Erythroblast (primary cell): ENCODE data around the gene ANAPC2.
A peak's percentile ranks its signal among the peaks of the same experiment; 100 is the strongest.

Source experiments
- DNase-seq, 2 experiments: peaks; one replicate each; lab custom pipeline; 2025; lab: John Stamatoyannopoulos, UW
- GATA1 ChIP-seq: IDR thresholded peaks from 2 replicates; pipeline ENCODE4 v1.6.1; 2011; ENCODE audit warnings: low read depth, mild to moderate bottlenecking, control low read depth, low read length, moderate library complexity
- POLR2A ChIP-seq: IDR thresholded peaks from 2 replicates; pipeline ENCODE4 v1.6.1; 2011; ENCODE audit warnings: mild to moderate bottlenecking, low read length

The ANAPC2 gene

DNA sequence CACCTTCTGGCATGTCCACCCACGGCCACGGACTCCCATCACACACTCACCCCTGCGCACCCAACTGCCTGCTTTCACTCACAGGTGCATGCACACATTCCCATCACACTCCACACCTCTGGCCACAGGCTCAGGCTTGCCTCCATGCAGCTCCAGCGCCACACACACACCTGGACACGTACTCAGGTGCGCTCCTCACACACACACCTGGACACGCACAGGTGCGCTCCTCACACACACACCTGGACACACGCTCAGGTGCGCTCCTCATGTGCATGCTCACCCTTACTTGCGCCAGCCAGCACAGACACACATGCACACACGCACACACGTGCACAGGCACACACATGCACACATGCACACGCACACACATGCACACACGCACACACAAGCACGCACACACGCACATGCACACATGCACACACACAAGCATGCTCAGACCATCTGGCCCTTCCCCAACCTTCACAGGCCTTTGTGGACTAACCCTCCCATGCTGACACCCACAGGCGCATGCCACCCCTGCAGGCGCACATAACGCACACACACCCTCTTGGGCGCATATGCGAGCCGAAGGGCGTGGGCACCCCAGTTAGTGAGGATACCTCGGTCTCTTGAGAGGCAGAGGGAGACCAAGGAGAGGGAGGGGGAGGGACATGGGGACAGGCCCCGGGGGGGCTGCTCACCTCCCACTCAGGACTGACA, 41.1 kb downstream of the ANAPC2 start:
- TF ChIP-seq POLR2A, result no peak
- no peak for TF ChIP-seq GATA1
- DNase-seq, result no peak

DNA sequence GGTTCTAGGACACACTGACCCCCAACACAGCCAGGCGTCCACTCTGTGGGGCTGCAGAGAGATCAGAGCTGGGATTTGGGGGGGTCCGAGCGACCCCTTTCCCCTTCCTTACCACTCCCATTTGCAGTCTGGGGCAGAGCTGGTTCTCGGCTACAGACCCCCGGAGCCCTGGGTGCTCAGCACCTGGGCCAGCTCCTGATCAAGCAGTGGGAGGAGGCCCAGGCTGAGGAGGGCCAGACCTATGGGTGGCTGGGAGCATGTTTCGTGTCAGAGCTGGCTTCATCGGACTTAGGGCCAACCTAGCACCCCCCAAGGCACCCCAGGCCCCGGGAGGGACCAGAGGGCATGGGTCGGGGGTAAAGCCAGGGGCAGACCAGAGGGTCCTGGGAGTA, 41.8 kb downstream of the ANAPC2 start:
- DNase-seq, result no peak
- TF ChIP-seq POLR2A (no peak), GATA1 (no peak)

- TF ChIP-seq GATA1 (no peak), POLR2A (no peak)
- DNase-seq, result no peak
Measured at GRCh38 chr9:137145731-137146526, 42.4 kb downstream of the ANAPC2 start.

DNA sequence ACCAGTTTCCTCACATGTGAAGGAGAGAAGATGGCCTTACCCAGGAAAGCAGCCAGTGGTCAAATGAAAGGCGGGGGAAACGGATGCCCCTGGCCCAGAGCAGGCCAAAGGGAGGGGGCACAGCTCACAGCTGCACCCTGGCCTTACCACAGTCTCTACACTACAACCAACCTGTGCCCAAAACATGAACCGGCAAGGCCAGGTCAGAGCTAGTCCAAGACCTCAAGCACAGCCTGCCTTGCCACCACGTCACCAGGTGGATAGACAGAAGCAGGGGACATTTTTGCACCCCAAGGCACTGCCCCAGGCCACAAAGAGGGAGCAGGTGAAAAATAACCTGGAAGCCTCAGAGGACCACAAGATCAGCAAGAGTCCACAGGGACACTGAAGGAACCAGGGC, 44.9 kb downstream of the ANAPC2 start:
- TF ChIP-seq POLR2A (no peak), GATA1 (no peak)
- DNase-seq, result no peak

DNA sequence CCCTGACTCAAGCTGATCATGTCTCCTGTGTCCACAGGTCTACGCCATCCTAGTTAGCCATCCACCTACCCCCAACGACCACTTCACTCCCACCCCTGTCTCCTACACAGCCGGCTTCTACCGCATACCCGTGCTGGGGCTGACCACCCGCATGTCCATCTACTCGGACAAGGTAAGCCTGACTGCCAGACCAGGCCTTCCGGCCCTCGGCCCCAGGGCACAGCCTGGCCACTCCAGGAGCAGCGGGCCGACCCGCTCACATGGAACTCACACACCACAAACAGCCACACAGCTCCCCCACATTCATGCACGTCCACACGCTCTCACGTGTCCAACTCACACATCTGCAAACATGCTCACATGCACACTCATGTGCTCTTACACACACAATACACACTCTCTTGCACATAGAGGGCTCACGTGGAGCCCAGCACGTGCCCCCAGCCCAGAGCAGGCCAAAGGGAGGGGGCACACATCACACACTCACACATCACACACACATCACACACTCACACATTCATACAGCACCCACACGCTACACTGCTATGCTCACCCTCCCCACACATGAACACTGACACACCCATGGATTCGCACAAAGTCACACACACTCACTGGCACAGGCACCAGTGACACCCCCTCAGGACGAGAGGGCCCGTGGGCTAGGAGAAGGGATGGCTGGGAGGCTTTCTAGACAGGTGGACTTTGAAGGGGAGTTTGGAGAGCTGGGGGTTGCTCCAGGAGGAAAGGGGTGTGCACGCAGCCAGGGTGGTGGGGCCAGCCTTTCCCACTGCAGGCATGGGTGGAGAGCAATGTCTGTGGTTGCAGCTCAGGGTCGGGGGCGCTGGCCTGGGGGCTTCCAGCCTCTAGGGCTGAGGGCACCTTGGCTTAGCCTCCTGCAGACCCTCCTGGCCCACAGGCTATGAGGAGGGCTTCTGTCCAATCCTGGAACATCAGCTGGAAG, 46.1 kb downstream of the ANAPC2 start:
- no peak for DNase-seq
- TF ChIP-seq GATA1 (no peak), POLR2A (no peak)

DNA sequence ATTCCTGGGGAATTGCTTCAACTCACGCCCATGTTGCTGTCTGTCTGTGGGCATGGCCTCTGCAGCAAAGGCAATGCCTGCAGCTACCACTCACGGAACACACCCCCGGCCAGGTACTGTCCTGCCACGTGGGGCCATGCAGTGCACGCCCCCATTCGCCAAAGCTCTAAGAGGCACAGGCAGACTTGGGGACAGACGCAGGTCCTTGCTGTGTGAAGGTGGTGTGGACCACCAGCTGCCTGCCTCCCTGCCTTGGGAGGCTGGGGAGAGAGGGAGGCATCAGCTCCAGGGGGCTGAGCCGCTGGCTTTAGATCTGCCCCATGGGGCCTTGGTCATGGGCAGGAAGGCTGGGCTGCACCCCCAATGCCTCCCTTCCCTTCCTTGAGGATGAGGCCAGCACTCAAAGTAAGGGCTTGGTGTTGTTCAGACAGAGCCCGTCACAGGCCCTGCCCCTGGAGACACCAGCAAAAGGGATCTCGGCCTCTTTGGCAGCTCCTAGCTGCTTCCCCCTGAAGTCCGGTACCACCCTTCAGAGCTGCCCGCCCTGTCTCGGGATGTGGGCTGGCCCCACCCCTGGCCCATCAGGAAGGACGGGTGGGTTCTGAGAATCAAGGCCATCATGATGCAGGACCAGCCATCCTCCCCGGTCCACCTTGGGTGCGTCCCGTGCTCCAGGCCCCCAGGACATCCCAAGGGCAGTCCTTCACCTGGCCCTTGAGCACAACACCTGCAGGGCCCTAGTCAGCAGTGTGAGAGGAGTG, 47.1 kb downstream of the ANAPC2 start:
- DNase-seq, result no peak

GRCh38 chr9:137140151-137141012, 48.0 kb downstream of the ANAPC2 start:
- TF ChIP-seq POLR2A (no peak), GATA1 (no peak)

More for the DNA sequence above, 47.1 kb downstream of the ANAPC2 start:
- no peak for TF ChIP-seq GATA1
- TF ChIP-seq POLR2A, result no peak

DNA sequence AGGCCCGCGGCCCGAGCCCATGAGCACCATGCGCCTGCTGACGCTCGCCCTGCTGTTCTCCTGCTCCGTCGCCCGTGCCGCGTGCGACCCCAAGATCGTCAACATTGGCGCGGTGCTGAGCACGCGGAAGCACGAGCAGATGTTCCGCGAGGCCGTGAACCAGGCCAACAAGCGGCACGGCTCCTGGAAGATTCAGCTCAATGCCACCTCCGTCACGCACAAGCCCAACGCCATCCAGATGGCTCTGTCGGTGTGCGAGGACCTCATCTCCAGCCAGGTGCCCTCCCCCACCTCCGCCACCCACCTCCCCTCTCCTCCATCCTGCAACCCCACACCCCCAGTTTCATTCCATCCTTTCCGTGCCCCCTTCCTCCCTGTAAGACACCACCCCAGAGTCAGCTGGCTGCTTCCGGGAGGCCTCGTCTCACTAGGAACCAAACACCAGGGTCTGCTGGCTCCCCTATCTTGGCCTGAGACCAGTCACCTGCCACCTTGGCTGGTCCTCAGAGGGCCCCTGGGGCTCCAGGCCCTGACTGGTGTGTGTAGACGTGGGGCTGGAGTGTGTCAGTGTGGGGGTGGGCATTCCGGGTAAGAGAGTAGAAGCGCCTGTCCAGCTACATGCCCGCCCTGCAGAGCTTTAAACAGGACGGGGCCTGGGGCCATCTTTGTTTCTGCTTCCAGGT, 48.8 kb downstream of the ANAPC2 start:
- TF ChIP-seq GATA1, result no peak
- TF ChIP-seq POLR2A, result no peak
- no peak for DNase-seq

More at GRCh38 chr9:137140151-137141012, 48.0 kb downstream of the ANAPC2 start:
- DNase-seq, result no peak

GRCh38 chr9:137138722-137139467, 49.5 kb downstream of the ANAPC2 start, which contains the start of gene GRIN1:
Gene GRIN1 (plus strand): TSS chr9:137139154. CDS start chr9:137139487, 333 bp downstream.
- TF ChIP-seq POLR2A (no peak), GATA1 (no peak)
- peak; percentile 55 to 64 for DNase-seq

DNA sequence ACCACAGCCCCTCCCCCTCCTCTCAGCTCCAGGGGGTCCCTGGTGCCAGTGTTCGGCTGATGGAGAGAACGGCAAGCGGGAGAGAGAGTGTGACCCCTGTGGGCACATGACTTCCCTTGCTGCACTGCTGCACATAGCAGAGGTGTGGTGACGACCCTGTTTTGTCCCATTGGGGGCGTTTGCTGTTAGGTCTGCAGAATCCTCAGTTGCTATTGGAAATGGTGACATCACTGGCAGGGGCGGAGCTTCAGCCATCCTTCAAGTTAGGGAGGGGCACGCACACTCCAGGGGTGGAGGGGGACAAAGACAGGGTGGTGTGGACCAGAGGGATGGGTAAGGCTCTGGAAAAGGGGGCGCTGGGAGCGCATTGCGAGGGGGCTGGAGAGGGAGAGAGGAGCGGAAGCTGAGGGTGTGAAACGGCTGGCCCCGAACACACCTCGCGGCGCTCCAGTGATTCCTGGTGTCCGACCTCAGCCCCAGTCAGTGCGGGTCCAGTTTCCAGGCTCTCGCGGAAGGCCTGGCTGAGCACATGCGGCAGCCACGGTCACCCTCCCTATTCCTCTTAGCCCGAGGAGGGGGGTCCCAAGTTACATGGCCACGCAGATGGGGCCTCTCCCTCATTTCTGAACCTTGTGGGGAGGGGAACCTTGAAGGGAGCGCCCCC, 50.2 kb downstream of the ANAPC2 start:
- DNase-seq, result peak in 1 of 2 experiments; percentile 24
- TF ChIP-seq POLR2A (no peak), GATA1 (no peak)
